Keratinocyte (primary cell): ENCODE results near the gene PARD3.

Experiments
- CTCF ChIP-seq, 3 experiments: IDR thresholded peaks in 1 of 3; conservative IDR thresholded peaks in 1 of 3; optimal IDR thresholded peaks in 1 of 3; 2 replicates in 2 of 3; 3 replicates in 1 of 3; pipeline versions ENCODE3 to v1.5.1; 2011; ENCODE audit warnings: low read length in 3 of 3, mild to moderate bottlenecking in 3 of 3, moderate library complexity in 2 of 3, control low read depth in 1 of 3, inconsistent platforms in 1 of 3; ENCODE audit not compliant: insufficient read depth in 2 of 3; ENCODE audit errors: extremely low read depth in 1 of 3
- EZH2 ChIP-seq: IDR thresholded peaks from one replicate; pipeline ENCODE4 v1.6.1; 2012; ENCODE audit warnings: inconsistent platforms, mild to moderate bottlenecking, low read length, moderate library complexity

- TF ChIP-seq CTCF (optimal IDR thresholded peaks at IDR 0.05 in 1 of 3, IDR thresholded peaks at IDR 0.05 in 1 of 3, conservative IDR thresholded peaks at IDR 0.05 in 1 of 3; ENCODE audit: extremely low read depth in 1 of 3, insufficient read depth in 2 of 3, low read length in 3 of 3) (no peak), EZH2 (no peak)
Observed at GRCh38 chr10:34348917-34349485, 466.1 kb downstream of the PARD3 start.
